ENCODE measurements around the gene DKK3.

DKK3 gene

DNA sequence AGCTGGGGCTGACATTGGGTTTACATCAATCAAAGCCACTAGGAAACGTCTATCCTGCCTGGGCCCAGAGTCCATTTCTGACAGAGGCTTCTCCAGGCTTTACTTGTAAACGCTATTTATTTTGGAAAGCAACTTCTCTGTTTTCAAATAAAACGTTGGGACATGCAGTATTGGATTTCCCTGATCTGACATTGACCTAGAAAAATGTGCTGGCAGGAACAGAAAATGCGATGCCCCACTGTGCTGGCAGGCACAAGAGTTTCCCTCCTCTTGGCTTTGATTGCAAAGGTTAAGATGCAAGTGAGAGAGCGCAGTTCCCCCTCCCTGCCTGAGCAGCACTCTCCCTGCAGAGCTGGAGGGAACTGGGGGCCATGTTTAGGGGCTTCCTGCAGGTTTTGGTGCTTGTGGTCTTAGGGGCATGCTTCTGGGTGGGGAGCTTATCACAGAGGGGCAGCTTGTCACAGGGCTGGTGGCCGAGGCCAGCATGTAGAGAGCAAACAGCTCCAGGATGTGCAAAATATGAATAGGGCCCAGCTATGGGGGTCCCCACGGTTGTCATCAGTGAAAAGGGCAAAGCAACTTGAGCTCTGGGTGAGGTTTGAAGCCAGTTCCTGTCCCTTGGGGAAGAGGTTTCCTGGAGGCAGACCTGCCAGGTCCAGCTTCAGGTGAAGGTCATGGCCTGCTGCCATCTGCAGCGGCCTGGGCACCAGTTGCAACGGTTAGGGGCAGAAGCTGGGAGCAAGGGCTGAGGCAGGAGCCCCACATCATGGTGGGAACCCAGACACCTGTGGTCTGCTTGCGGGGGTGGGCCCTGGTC is 42.3 kb upstream of the DKK3 start:
- TF ChIP-seq BACH2 (CRISPR knock-in tag; IDR thresholded peaks at IDR 0.05; ENCODE audit: borderline replicate concordance) = no peak
- no peak for TF ChIP-seq ARNTL (CRISPR knock-in tag; IDR thresholded peaks at IDR 0.05; ENCODE audit: borderline replicate concordance, low read depth)
- TF ChIP-seq ZFP3 (CRISPR knock-in tag; IDR thresholded peaks at IDR 0.05) = no peak
- TF ChIP-seq RARB (CRISPR knock-in tag; IDR thresholded peaks at IDR 0.05) = no peak
- no peak for TF ChIP-seq GLIS3 (CRISPR knock-in tag; IDR thresholded peaks at IDR 0.05)
- no peak for TF ChIP-seq ESRRG (CRISPR knock-in tag; IDR thresholded peaks at IDR 0.05)
- no peak for TF ChIP-seq ZC3H10 (CRISPR knock-in tag; IDR thresholded peaks at IDR 0.05)
- TF ChIP-seq ZNF8 (CRISPR knock-in tag; IDR thresholded peaks at IDR 0.05) = no peak
- TF ChIP-seq SNAI2 (CRISPR knock-in tag; IDR thresholded peaks at IDR 0.05) = no peak
- no peak for ATAC-seq

DNA sequence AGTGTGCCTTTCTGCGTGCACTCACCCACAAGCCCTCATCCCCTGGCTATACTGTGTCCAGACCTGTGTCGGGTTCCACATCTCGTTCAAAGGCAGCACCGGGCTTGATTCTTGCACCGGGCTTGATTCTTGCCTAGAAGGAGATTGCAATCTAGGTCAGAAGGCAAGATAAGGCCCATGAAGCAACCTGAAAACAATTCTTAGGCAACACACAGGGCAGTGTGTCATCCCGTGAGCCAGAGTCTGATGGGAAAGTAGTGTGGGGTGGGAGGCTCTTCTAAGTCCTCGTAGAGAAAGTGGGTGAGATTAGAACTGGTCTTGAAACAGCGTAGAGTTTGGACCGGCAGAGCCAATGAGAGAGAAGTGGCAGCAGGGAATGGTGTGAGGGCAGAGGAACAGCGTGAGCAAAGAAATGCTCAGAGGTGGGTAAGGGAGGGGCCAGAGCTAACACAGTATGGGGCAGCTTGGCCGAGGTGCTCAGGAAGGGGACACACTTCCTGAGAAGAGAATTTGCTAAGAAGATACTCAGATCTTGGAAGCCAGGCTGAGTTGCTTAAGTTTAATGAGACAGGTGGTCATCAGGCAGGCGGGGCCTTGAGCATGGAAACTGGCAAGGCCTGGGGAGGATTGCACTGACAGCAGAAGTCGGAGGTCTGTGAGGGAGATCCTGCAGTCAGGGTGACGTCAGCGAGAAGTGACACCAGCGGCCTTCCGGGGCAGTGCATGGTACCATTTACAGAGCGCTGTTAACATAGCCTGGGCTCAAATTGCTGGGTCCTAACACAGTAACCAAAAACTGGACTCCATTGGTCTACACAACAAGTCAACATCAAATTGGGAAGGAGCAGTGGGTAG is 40.7 kb upstream of the DKK3 start:
- no peak for TF ChIP-seq GLIS3 (CRISPR knock-in tag; IDR thresholded peaks at IDR 0.05)

DNA sequence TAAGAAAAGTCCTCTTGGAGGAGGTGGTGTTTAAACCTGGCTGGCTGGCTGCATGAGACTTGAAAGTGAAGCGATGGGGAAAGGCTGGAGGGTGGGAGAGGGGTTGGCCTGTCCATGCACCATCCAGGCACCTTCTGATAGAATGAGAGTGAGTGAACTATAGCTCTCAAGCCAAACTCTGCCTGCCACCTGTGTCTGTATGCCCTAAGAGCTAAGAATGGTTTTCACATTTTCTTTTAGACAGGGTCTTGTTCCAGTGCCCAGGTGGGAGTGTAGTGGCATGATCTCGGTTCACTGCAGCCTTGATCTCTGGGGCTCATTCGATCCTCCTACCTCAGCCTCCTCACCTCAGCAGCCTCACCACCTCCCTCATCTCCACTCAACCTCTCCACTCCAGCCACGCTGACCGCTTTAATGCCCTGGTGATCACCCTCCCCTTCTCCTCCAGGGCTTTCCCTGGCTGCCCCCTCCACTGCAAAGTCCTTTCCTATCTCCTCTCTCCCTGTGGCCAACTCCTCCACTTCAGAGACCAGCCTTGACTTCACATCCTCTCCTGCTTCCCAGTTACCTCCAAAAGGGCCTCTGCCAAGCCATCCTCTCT is 38.3 kb upstream of the DKK3 start:
- no peak for ATAC-seq
- TF ChIP-seq ARNTL (CRISPR knock-in tag; IDR thresholded peaks at IDR 0.05; ENCODE audit: borderline replicate concordance, low read depth) = no peak
- TF ChIP-seq, protein P1, sequence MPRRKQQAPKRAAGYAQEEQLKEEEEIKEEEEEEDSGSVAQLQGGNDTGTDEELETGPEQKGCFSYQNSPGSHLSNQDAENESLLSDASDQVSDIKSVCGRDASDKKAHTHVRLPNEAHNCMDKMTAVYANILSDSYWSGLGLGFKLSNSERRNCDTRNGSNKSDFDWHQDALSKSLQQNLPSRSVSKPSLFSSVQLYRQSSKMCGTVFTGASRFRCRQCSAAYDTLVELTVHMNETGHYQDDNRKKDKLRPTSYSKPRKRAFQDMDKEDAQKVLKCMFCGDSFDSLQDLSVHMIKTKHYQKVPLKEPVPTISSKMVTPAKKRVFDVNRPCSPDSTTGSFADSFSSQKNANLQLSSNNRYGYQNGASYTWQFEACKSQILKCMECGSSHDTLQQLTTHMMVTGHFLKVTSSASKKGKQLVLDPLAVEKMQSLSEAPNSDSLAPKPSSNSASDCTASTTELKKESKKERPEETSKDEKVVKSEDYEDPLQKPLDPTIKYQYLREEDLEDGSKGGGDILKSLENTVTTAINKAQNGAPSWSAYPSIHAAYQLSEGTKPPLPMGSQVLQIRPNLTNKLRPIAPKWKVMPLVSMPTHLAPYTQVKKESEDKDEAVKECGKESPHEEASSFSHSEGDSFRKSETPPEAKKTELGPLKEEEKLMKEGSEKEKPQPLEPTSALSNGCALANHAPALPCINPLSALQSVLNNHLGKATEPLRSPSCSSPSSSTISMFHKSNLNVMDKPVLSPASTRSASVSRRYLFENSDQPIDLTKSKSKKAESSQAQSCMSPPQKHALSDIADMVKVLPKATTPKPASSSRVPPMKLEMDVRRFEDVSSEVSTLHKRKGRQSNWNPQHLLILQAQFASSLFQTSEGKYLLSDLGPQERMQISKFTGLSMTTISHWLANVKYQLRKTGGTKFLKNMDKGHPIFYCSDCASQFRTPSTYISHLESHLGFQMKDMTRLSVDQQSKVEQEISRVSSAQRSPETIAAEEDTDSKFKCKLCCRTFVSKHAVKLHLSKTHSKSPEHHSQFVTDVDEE (CRISPR knock-in tag; IDR thresholded peaks at IDR 0.05) = no peak
- TF ChIP-seq, protein P2, sequence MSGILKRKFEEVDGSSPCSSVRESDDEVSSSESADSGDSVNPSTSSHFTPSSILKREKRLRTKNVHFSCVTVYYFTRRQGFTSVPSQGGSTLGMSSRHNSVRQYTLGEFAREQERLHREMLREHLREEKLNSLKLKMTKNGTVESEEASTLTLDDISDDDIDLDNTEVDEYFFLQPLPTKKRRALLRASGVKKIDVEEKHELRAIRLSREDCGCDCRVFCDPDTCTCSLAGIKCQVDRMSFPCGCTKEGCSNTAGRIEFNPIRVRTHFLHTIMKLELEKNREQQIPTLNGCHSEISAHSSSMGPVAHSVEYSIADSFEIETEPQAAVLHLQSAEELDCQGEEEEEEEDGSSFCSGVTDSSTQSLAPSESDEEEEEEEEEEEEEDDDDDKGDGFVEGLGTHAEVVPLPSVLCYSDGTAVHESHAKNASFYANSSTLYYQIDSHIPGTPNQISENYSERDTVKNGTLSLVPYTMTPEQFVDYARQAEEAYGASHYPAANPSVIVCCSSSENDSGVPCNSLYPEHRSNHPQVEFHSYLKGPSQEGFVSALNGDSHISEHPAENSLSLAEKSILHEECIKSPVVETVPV (CRISPR knock-in tag; IDR thresholded peaks at IDR 0.05) = no peak
- no peak for TF ChIP-seq ZFP30 (CRISPR knock-in tag; IDR thresholded peaks at IDR 0.05)
- TF ChIP-seq ZNF70 (CRISPR knock-in tag; IDR thresholded peaks at IDR 0.05) = no peak

More for the DNA sequence above, 40.7 kb upstream of the DKK3 start:
- no peak for ATAC-seq

DNA sequence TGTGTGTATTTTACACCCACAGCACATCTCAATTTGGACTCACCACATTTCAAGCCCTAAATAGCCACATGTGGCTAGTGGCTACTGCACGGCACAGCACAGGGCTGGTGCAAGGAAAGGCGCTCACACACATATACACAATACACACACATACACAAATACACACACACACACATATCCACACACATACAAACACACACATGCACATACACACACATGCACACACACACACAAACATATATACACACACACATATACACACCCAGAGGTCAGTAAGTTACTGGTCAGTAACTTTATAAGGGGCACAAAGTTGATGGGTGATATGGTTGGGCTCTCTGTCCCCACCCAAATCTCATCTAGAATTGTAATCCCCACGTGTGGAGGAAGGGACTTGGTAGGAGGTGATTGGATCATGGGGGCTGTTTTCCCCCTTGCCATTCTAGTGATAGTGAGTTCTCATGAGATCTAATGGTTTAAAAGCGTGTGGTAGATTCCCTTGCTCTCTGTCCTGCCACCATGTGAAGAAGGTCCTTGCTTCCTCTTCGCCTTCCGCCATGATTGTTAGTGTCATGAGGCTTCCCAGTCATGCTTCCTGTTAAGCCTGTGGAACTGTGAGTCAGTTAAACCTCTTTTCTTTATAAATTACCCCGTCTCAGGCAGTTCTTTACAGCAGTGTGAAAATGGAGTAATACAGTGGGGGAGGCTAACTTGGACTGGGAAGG is 37.6 kb upstream of the DKK3 start:
- ATAC-seq = no peak
- TF ChIP-seq ISL1 (CRISPR knock-in tag; IDR thresholded peaks at IDR 0.05) = no peak
- no peak for TF ChIP-seq ESRRG (CRISPR knock-in tag; IDR thresholded peaks at IDR 0.05)
- TF ChIP-seq ARNTL (CRISPR knock-in tag; IDR thresholded peaks at IDR 0.05; ENCODE audit: borderline replicate concordance, low read depth) = no peak

DNA sequence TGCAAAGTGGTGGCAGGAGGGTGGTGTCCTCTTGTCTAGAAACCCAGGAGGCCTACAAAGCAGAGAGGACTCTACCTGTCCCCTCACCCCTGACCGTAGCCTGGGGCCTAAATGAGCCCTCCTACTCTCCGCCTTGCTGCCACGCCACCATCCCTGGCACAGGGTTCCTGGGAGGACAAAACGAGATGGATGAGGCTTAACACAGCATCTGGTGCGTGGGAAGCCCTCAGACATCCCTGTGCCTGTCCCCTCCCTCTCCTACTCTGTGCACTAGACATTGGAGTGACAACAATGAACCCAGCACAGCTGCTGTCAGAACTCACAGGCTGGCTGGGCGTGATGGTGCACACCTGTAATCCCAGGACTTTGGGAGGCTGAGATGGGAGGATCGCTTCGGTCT is 36.4 kb upstream of the DKK3 start:
- no peak for ATAC-seq
- no peak for TF ChIP-seq CSDC2 (CRISPR knock-in tag; IDR thresholded peaks at IDR 0.05)
- no peak for TF ChIP-seq ZNF565 (CRISPR knock-in tag; conservative IDR thresholded peaks at IDR 0.05; ENCODE audit: low read depth)
- TF ChIP-seq, protein P3, sequence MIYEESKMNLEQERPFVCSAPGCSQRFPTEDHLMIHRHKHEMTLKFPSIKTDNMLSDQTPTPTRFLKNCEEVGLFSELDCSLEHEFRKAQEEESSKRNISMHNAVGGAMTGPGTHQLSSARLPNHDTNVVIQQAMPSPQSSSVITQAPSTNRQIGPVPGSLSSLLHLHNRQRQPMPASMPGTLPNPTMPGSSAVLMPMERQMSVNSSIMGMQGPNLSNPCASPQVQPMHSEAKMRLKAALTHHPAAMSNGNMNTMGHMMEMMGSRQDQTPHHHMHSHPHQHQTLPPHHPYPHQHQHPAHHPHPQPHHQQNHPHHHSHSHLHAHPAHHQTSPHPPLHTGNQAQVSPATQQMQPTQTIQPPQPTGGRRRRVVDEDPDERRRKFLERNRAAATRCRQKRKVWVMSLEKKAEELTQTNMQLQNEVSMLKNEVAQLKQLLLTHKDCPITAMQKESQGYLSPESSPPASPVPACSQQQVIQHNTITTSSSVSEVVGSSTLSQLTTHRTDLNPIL (CRISPR knock-in tag; IDR thresholded peaks at IDR 0.05; ENCODE audit: low read depth) = no peak
- no peak for TF ChIP-seq ESRRG (CRISPR knock-in tag; IDR thresholded peaks at IDR 0.05)
- TF ChIP-seq TCF4 (CRISPR knock-in tag; IDR thresholded peaks at IDR 0.05; ENCODE audit: borderline replicate concordance) = no peak
- TF ChIP-seq BACH2 (CRISPR knock-in tag; IDR thresholded peaks at IDR 0.05; ENCODE audit: borderline replicate concordance) = no peak
- TF ChIP-seq, protein P4, sequence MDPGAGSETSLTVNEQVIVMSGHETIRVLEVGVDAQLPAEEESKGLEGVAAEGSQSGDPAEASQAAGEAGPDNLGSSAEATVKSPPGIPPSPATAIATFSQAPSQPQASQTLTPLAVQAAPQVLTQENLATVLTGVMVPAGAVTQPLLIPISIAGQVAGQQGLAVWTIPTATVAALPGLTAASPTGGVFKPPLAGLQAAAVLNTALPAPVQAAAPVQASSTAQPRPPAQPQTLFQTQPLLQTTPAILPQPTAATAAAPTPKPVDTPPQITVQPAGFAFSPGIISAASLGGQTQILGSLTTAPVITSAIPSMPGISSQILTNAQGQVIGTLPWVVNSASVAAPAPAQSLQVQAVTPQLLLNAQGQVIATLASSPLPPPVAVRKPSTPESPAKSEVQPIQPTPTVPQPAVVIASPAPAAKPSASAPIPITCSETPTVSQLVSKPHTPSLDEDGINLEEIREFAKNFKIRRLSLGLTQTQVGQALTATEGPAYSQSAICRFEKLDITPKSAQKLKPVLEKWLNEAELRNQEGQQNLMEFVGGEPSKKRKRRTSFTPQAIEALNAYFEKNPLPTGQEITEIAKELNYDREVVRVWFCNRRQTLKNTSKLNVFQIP (CRISPR knock-in tag; IDR thresholded peaks at IDR 0.05; ENCODE audit: borderline replicate concordance, low read depth) = no peak
- TF ChIP-seq, protein P1 (CRISPR knock-in tag; IDR thresholded peaks at IDR 0.05) = no peak
- no peak for TF ChIP-seq OSR1 (CRISPR knock-in tag; IDR thresholded peaks at IDR 0.05)
- TF ChIP-seq SNAI2 (CRISPR knock-in tag; IDR thresholded peaks at IDR 0.05) = no peak

All from SK-N-SH treated with all-trans-retinoic acid at 6 μM for 48 hours (cell line).